IMR-90 (cell line): Measurements from ENCODE around the gene CDKAL1.

Experiments
- BHLHE40 ChIP-seq: fragments of 150-350 bp; IDR thresholded peaks from 2 replicates; pipeline ENCODE4 v1.6.1; 2016; ENCODE audit warnings: mild to moderate bottlenecking, low read depth, low read length
- CEBPB ChIP-seq: IDR thresholded peaks from 2 replicates; pipeline ENCODE4 v1.6.1; 2012; ENCODE audit warnings: low read depth, low read length, improper control_type of control experiment
- CHD1 ChIP-seq: IDR thresholded peaks from 2 replicates; pipeline ENCODE4 v1.6.1; 2012; ENCODE audit warnings: low read depth, low read length, improper control_type of control experiment
- CTCF ChIP-seq: conservative IDR thresholded peaks from 2 replicates; pipeline ENCODE4 v1.5.1; 2012; ENCODE audit warnings: mild to moderate bottlenecking, low read depth, low read length, improper control_type of control experiment
- ELK1 ChIP-seq: fragments of 150-350 bp; IDR thresholded peaks from 2 replicates; pipeline ENCODE4 v1.6.1; 2016; ENCODE audit warnings: low read depth, mild to moderate bottlenecking, low read length, moderate library complexity, borderline replicate concordance
- MXI1 ChIP-seq: IDR thresholded peaks from 2 replicates; pipeline ENCODE4 v1.6.1; 2012; ENCODE audit warnings: low read depth, mild to moderate bottlenecking, low read length, moderate library complexity, borderline replicate concordance
- NFE2L2 ChIP-seq: fragments of 150-350 bp; IDR thresholded peaks from 2 replicates; pipeline ENCODE4 v1.6.1; 2016; ENCODE audit warnings: low read depth, mild to moderate bottlenecking, low read length
- POLR2A ChIP-seq: IDR thresholded peaks from 2 replicates; pipeline ENCODE4 v1.6.1; 2012; ENCODE audit warnings: mild to moderate bottlenecking, low read depth, low read length
- RAD21 ChIP-seq: IDR thresholded peaks from 2 replicates; pipeline ENCODE4 v1.6.1; 2012; ENCODE audit warnings: low read length, improper control_type of control experiment
- RCOR1 ChIP-seq: IDR thresholded peaks from 2 replicates; pipeline ENCODE4 v1.6.1; 2012; ENCODE audit warnings: mild to moderate bottlenecking, low read length, improper control_type of control experiment; ENCODE audit not compliant: insufficient replicate concordance
- RFX5 ChIP-seq: IDR thresholded peaks from 2 replicates; pipeline ENCODE4 v1.8.0; 2012; ENCODE audit warnings: low read depth, mild to moderate bottlenecking, low read length, moderate library complexity

DNA sequence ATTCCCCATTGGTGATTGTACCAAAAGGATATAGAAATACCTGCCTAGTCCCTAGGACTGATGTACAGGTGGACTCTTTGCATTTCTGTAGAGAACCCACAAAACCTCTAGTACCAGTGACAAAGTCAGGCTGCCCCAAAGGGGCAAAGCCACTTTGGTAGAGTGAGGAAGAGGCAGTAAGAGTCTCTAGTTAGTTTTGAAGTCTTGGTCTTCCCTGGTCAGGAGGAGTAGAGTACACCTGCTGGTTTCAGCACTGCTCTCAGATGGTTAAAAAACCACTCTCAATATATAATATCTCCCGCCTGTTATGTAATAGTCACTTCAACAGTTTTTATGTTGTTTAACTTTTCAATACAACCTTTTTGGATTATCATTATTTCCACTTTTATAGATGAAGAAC, 344.9 kb downstream of the CDKAL1 start:
- TF ChIP-seq BHLHE40 (no peak), CTCF (no peak), POLR2A (no peak), CEBPB (no peak), RFX5 (no peak), RAD21 (no peak), CHD1 (no peak), NFE2L2 (no peak), RCOR1 (no peak), MXI1 (no peak), ELK1 (no peak)
